HG02852 (cell line): Measurements from ENCODE around the gene PCMT1.
"Not testable (repeated sequence)": the region's sequence is repeated elsewhere in the genome, so short reads cannot be mapped to it uniquely, and the experiment has no call there.

Experiments
- ATAC-seq: cut with Tn5 transposase; IDR thresholded peaks from one replicate; pipeline ENCODE4 v1.9.1; 2021; ENCODE audit warnings: mild to moderate bottlenecking, moderate library complexity; ENCODE audit not compliant: unreplicated experiment

Gene PCMT1

DNA sequence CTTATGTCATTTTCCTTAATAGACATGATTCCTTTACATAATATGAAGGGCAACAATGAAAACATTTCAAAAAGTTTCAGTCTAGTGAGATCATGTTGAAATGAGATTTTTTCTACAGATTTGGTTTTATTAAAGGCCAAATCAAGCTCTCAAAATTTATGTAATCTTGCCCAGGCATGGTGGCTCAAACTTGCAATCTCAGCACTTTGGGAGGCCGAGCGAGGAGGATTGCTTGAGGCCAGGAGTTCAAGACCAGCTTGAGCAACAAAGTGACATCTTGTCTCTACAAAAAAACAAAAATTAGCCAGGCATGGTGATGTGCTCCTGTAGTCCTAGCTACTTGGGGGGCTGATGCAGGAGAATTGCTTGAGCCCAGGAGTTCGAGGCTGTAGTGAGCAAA, 63.8 kb downstream of the PCMT1 start:
- ATAC-seq, result no peak

DNA sequence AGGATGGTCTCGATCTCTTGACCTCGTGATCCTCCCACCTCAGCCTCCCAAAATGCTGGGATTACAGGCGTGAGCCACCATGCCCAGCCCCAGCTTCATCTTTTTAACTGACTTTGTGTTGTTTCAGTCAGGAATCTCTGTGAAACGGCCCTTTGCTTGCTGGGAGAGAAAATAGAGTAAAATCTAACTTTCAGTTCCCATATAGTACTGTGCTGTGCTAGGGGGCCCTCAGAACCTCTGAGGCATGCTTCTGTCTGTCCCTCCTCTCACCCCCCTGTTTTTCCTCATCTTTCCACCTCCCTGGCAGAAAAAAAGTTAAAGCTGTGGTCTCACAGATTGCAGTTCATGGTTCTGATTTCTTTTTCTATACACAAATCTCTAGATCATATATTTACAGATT, 66.2 kb downstream of the PCMT1 start:
- ATAC-seq, result peak; percentile 72

DNA sequence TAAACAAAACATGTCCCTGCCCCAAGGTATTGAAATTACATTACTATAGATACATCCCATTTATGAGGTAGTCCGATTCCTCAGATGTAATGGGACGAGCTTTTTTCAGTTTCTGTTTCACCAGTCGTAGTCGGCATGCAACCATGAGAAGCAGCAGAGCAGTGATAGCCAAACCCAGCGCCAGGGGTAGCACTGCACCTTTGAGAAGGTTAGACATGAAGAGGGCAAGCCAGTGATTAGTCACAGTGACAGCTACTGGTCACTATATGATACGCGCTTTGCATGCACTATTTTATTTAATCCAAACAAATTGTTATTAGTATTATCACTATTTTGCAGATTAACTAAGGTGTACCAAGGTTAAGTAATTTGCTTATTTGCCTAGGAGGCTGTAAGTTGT, 71.0 kb downstream of the PCMT1 start:
- no peak for ATAC-seq

DNA sequence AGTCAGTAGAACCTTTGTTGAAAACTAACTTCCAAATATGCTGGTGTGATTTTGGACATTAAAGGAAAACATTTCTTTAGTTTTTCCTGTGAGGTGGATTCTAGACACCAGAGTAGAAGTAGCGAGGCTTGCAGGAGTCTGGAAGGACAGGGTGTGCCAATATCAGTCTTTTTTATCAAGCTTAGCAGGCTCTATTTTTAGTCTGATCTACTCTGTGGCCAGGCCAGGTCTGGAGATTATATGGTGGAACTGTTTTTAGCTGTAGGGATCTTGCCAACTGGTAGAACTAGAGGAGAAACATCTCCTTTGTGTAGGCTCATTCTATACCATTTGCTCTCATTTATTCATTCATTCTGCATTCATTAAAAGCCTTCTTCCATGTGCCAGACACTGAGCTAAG, 72.0 kb downstream of the PCMT1 start:
- ATAC-seq, result no peak

DNA sequence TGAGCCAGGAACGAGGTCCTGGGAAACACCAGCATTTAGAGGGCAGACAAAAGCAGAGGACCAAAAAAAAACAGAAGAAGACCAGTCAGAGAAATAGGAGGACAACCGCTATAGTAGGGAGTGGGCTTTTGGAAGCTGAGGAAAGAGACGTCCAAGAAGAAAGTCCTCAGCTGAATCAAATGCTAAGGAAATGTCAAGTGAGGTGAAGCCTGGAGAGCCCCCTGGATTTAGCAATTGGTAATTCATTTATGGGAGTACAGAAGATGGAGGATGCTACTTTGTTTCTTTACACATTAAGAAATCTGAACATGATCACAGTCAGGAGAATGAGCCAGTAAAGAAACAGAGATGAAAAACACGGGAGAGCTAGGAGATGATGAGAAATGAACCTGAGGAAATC, 73.5 kb downstream of the PCMT1 start:
- no peak for ATAC-seq

DNA sequence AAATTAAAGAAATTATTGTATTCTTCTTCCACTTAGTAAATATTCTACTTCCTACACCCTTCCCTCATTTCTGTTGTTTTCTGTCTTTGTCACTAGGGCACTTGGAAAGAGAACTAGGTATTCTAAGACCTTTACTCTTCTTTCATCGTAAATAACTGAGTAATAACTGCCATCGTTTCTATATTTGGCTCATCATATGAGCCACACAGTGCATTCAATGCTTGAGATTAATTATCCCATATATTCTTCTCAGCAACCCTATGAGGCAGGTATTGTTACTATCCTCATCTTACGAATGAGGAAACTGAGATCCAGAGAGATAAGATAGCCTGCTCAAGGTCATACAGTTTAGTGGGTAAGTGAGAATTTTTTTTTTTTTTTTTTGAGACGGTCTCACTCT, 75.8 kb downstream of the PCMT1 start:
- no peak for ATAC-seq

DNA sequence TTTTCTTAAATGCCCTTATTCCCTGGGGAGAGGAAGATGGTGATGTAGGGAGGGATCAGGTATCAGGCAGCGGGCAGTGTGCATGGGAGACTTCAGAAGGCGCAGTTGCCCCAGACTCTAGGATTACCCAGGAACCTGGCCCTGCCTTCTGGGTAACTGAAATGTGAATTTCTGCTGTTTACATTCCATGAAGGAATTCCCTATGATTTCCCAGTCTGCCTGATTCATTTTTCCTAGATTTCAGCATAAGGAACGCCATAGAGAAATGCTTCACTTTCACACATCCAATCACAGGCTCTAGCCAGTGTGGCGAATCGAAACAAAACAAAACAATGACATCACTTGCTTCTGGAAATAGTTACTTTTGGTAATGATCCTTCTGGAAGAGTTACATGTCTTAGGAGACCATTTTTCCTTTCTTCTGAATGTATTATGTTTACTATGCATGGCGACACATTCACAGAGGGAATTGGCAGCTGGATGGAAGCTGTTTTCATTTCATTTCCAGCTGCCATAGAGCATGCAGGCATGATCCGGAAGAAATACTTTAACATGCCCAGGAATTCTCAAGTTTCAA, 81.3 kb downstream of the PCMT1 start:
- ATAC-seq, result no peak

DNA sequence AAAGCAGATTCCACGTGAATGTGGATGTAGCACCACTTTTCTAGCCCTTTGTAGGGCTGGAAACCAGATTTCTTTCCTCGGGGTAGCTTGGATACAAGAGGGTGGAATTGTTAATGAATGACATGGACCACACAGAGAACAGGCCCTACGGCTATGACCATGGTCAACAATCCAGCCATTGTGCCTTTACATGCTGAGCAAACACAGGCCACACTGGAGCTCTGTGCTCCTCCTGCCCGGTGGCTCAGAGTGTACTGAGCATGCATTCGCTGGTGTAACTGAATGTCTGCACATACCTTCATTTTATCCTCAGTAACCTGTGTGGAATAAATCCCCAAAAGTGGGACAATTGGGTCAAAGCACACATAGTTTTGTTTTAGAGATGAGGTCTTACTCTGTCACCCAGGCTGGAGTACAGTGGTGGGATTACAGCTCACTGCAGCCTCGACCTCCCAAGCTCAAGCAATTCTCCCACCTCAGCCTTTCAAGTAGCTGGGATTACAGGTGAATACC, 81.8 kb downstream of the PCMT1 start:
- no peak for ATAC-seq

DNA sequence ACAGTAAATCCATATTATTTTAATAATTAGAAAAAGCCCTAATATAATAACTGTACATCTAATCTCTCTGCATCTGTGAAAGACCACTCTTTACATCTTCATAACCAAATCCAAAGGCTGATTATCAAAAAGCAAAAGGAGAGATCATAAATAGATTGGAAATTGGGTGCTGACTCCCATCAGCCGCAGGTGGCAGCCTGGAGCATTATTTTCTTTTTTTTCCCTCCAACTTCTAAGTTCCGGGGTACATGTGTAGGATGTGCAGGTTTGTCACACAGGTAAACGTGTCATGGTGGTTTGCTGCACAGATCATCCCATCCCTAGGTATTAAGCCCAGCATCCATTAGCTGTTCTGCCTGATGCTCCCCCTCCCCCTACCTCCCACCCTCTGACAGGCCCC, 84.1 kb downstream of the PCMT1 start:
- no peak for ATAC-seq

DNA sequence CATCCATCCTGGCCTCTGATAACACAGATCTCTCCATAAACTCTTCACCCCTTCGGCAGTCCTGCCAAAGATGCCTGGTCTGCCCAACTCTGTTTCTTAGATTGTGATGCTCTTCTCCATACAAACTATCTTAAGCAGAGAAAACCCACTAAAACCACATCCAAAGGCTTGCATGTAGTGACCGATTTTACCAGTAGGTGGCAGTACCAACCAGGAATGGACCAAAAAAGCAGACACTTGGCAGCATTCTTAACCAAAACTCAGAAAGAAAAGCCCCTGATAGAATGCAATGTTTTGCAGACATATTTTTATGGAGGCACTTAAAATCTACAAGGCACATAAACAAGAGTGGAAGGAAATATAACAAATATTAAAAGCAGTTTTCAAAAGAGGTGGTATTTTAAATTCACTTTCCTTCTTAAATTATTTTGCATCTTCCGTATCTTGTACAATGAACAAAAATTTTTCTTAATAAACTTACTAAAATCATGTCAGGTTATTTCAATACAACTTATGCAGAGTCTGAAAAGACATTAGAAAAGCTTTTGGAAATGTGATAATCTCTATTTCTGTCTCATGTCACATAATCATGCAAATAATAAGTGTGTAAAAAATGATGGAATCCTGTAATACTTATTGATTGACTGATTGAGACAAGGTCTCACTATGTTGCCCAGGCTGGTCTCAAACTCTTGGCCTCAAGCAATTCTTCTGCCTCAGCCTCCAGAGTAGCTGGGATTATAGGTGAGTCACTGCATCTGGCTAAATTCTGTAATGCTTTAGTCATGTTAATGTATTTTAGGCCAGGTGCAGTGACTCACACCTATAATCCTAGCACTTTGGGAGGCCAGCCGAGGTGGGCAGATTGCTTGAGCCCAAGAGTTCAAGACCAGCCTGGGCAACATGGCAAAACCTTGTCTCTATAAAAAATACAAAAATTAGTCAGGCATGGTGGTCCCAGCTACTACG, 85.3 kb downstream of the PCMT1 start:
- no peak for ATAC-seq

DNA sequence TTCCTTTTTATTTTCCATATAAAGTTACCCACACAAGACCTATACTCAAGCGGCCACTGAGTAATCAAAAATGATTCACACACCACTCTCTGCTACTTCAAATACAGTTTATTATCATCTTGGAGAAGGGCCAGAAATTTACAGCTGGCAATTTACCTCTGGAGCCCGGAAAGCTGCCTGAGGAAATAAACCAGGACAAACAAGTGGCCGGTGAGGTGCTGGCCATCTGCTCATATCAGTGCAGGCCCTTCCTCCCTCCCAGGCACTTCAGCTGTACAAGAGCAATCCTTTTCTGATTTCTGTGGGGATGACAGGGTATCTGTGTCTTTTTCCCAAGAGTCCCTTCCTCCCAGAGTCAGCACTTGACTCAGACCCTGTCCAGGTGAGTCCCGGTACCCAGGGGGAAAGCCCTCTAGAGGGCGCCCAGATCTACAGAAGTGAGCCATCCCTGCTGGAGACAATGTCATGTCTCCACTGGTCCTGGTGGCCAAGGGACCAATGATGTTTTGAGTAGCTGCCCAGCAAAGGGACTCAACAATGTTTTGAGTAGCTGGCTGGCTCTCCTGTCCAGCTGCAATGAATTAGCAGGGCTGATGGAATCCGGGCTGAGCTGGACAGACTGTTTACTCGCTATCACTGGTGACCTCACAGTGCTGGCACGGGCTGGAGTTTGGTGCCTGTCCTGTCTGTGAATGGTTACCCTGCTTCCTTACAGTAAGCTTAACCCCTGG, 91.0 kb downstream of the PCMT1 start:
- no peak for ATAC-seq

DNA sequence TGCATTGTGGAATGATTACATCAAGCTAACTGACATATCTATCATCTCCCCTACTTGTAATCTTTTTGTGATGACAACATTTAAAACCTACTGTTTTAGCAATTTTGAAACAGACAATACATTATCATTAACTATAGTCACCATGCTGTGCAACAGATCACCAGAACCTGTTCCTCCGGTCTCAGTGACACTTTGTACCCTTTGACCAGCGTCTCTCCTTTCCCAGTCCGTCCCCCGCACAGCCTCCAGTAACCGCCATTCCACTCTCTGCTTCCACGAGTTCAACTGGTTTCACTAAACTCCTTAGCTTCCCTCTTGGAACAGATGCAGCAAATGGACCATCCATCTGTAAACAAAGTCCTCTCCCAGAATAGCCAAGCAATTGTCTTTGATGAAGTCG, 92.8 kb downstream of the PCMT1 start:
- no peak for ATAC-seq

DNA sequence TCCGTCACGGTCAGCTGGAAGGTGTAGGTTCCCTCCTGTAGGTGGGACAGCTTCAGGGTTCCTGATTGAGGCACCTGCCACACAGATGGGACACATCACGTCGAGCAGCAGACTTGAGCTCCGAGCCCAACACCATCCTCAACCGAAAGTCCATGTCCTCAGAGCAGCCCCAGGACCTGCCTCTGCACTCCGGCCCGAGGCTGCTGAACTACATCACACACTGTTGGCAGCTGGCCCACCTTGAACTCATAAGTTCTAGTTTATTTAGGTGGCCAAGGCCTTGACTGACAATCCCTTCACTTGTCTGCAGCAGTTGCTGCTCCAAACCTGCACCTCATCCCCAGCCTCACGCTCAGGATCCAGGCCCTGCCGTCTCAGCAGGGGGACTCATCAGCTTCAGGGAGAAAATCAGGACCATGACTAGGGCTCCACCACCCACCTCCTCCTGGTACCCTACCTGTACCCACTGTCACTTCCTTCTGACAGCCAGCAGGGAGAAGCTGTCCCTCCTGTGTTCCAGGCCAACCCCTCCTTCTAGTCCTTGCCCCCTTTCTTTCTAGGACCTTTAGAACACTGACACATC, 93.6 kb downstream of the PCMT1 start:
- ATAC-seq, result no peak

DNA sequence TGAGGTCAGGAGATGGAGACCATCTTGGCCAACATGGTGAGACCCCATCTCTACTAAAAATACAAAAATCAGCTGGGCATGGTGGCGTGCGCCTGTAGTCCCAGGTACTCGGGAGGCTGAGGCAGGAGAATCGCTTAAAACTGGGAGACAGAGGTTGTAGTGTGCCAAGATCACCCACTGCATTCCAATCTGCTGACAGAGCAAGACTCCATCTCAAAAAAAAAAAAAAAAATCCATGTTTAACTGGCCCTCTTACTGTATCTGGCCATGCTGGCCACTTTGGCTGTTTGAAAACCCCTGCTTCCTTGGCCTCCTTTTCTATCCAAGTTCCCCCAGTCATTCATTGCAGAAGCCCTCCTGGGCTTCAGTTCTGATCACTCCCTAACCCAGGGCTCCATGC, 94.5 kb downstream of the PCMT1 start:
- ATAC-seq, result not testable (repeated sequence)

DNA sequence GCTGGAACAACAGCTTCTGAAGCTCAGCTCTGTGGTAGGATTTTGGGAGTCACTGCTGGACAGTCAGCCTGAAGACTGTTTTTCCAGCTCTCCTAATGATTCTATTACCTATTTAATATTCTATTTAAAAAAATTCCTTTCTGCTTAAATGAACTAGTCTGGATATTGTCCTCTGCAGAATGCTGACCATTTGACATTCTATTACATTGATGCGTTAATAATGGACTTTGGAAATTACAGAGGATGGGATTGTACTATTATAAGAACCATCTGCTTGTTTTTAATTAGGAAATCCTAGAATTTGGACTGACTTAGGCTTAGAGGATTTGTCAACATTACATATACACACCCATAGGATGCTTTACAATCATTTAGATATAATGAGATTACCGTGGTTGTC, 94.9 kb downstream of the PCMT1 start:
- ATAC-seq, result no peak

DNA sequence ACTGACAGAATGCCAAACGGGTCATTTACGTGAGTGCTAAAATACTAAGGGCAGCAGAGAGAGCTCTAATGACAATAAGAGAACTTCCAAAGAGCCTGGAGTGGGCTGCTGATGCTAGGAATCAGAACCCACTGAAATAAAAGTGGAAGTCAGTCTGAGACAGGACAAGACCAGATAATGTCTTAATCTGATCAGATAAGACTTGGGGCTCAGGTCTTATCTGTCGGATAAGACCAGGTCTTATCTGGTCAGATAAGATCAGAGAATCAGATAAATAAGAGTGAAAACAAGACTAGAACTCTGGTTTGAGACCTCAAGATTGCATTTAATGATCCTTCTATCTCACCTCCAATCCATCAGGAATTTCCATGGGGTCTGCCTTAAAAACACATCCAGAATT, 96.0 kb downstream of the PCMT1 start:
- no peak for ATAC-seq

DNA sequence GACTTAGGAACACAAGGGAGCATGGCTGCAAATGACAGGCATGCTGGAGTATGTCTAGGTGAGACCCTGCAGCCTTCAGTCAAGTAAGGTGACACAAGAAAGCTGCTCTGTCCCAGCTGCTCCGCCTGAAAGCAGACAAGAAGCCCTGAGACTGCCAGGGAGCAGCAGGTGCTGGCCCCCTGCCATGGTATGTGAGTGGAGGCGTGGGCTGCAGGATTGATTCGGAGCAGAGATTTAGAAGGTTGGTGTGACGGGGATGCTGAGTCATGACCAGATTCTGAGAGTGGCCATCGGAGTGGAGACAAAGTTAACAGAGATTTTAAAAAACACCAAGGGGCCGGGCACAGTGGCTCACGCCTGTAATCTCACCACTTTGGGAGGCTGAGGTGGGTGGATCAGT, 96.8 kb downstream of the PCMT1 start:
- ATAC-seq, result no peak

DNA sequence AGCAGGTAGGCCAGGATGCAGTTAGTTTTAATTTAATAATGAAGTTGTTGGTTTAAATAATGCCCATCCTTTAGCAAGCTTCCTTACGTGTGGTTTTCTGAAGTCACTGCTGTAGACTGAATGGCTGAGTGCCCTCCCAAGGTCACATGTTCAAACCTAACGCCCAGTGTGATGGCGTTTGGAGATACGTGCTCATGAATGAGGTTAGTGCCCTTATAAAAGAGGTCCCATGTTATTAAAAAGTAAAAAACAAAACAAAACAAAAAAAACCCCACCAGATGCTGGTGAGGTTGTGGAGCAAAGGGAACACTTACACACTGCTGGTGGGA, 98.4 kb downstream of the PCMT1 start:
- no peak for ATAC-seq

DNA sequence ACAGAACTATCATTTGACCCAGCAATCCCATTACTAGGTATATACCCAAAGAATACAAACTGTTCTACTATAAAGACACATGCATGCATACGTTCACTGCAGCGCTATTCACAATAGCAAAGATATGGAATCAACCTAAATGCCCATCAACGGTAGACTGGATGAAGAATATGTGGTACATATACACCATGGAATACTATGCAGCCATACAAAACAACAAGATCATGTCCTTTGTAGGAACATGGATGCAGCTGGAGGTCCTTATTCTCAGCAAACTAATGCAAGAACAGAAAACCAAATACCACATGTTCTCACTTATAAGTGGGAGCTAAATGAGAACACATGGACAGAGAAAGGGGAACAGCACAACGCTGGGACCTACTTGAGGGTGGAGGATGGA, 98.8 kb downstream of the PCMT1 start:
- ATAC-seq, result not testable (repeated sequence)

DNA sequence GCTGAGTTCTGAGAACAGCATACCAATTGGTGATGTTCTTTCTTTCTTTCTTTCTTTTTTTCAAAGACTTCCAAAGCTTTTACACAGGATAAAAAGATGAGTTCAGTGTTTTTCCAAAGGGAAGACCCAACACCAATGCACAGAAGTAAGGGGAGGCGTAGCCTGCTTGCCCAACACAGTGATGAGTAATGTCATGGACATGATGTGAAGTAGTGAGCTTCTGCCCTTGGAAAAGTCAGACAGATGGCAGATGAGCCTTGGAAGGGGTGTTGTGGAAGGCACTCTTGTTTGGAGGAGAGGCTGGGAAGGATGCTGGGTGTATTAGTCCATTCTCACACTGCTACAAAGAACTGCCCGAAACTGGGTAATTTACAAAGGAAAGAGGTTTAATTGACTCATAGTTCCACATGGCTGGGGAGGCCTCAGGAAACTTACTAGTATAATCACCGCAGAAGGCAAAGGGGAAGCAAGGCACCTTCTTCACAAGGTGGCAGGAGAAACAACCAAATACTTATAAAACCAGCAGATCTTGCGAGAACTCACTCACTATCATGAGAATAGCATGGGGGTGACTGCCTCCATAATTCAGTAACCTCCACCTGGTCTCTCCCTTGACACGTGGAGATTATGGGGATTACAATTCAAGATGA, 102.0 kb downstream of the PCMT1 start:
- ATAC-seq, result no peak

DNA sequence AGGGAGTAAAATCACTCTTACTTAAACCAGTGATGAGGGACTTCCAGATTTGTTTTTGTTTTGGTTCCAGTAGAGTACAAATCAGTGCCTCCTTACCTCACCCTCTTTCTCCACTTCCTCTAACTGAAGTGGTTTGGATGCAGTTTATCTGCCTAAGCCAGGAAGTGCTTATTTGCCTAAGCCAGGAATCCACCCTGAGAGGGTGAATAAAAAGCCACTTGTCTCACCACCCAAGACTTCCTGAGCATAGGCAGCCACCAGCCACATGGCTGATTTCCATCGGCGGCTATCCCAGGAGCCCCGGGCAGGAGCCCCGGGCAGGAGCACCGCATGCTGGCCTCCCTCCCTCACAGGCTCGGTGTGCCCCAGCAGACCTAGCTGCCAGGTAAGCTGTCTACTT, 102.6 kb downstream of the PCMT1 start:
- peak; percentile 64 for ATAC-seq
